HEK293 (cell line): ENCODE measurements around the gene KDF1.
A peak's percentile ranks its signal among the peaks of the same experiment; 100 is the strongest.

ENCODE experiments used
- CTCF ChIA-PET: fragments of 350-600 bp; formaldehyde crosslinking; extraction: SDS; loops from one replicate; lab custom pipeline; 2021; ENCODE audit warnings: antibody characterized with exemption; lab: Yijun Ruan, JAX
- POLR2A ChIA-PET: fragments of 300-600 bp; formaldehyde crosslinking; extraction: SDS; loops from one replicate; lab custom pipeline; 2020; ENCODE audit warnings: antibody characterized with exemption, inconsistent platforms; lab: Yijun Ruan, JAX
- H3K27ac ChIP-seq: fragments of 200-500 bp; sonication (Bioruptor generic); 2 replicates; pipeline ENCODE4 v1.5.1; 2014; ENCODE audit warnings: low read depth, low read length, control low read depth, inconsistent platforms; ENCODE audit errors: extremely low read depth
- H3K36me3 ChIP-seq, 2 experiments: fragments of 200-500 bp in 1 of 2; sonication (Bioruptor generic) in 1 of 2; 1 replicate in 1 of 2; 2 replicates in 1 of 2; pipeline ENCODE4 v1.5.1; 2014 to 2017; ENCODE audit warnings: inconsistent platforms in 2 of 2, low read length in 2 of 2; ENCODE audit not compliant: control insufficient read depth in 2 of 2, insufficient read depth in 1 of 2
- H3K4me1 ChIP-seq: fragments of 200-500 bp; sonication (Bioruptor generic); 2 replicates; pipeline ENCODE4 v1.5.1; 2014; ENCODE audit warnings: mild to moderate bottlenecking, low read length, inconsistent platforms; ENCODE audit not compliant: control insufficient read depth, insufficient read depth
- H3K4me3 ChIP-seq: 2 replicates; pipeline ENCODE4 v1.5.1; 2011; ENCODE audit warnings: low read depth, mild to moderate bottlenecking, control low read depth, low read length, moderate library complexity
- H3K9me3 ChIP-seq: fragments of 200-500 bp; sonication (Bioruptor generic); 2 replicates; pipeline ENCODE4 v1.5.1; 2014; ENCODE audit warnings: low read depth, low read length, inconsistent platforms; ENCODE audit not compliant: control insufficient read depth, insufficient read depth
- HOXD13 ChIP-seq: sonication (generic); formaldehyde crosslinking; IDR thresholded peaks from 2 replicates; pipeline ENCODE4 v1.8.0; 2022; ENCODE audit warnings: missing genetic modification reagents, borderline replicate concordance
- OVOL3 ChIP-seq: fragments of 450-650 bp; formaldehyde crosslinking; IDR thresholded peaks from 2 replicates; pipeline ENCODE4 v1.5.1; 2016; ENCODE audit warnings: missing biosample characterization, missing genetic modification characterization
- PRDM2 ChIP-seq: fragments of 450-650 bp; formaldehyde crosslinking; IDR thresholded peaks from 2 replicates; pipeline ENCODE4 v1.5.1; 2016; ENCODE audit warnings: missing biosample characterization, missing genetic modification characterization, borderline replicate concordance
- REPIN1 ChIP-seq: fragments of 450-650 bp; formaldehyde crosslinking; IDR thresholded peaks from 2 replicates; pipeline ENCODE4 v1.5.1; 2017; ENCODE audit warnings: missing biosample characterization, missing genetic modification characterization, low read depth
- ZIC2 ChIP-seq: fragments of 450-650 bp; formaldehyde crosslinking; IDR thresholded peaks from 2 replicates; pipeline ENCODE4 v1.5.1; 2016; ENCODE audit warnings: missing biosample characterization, missing genetic modification characterization
- ZNF114 ChIP-seq: fragments of 450-650 bp; formaldehyde crosslinking; IDR thresholded peaks from 2 replicates; pipeline ENCODE4 v1.5.0; 2017; ENCODE audit warnings: missing biosample characterization, missing genetic modification characterization
- ZNF138 ChIP-seq: fragments of 450-650 bp; formaldehyde crosslinking; IDR thresholded peaks from 2 replicates; pipeline ENCODE4 v1.5.1; 2016; ENCODE audit warnings: missing biosample characterization, missing genetic modification characterization, borderline replicate concordance
- ZNF157 ChIP-seq: fragments of 450-650 bp; formaldehyde crosslinking; IDR thresholded peaks from 2 replicates; pipeline ENCODE4 v1.5.1; 2016; ENCODE audit warnings: missing biosample characterization, missing genetic modification characterization
- ZNF221 ChIP-seq: fragments of 450-650 bp; formaldehyde crosslinking; IDR thresholded peaks from 2 replicates; pipeline ENCODE4 v1.5.1; 2017; ENCODE audit warnings: missing biosample characterization, missing genetic modification characterization, borderline replicate concordance
- ZNF600 ChIP-seq: fragments of 450-650 bp; formaldehyde crosslinking; IDR thresholded peaks from 2 replicates; pipeline ENCODE4 v1.5.1; 2016; ENCODE audit warnings: missing biosample characterization, missing genetic modification characterization
- ZNF639 ChIP-seq: fragments of 450-650 bp; formaldehyde crosslinking; IDR thresholded peaks from 2 replicates; pipeline ENCODE4 v1.5.1; 2016; ENCODE audit warnings: missing biosample characterization, missing genetic modification characterization
- ZNF660 ChIP-seq: fragments of 450-650 bp; IDR thresholded peaks from 2 replicates; pipeline ENCODE4 v1.5.1; 2018; ENCODE audit warnings: missing biosample characterization, mild to moderate bottlenecking, missing genetic modification characterization
- ZNF701 ChIP-seq: fragments of 450-650 bp; formaldehyde crosslinking; IDR thresholded peaks from 2 replicates; pipeline ENCODE4 v1.5.1; 2016; ENCODE audit warnings: missing biosample characterization, missing genetic modification characterization
- ZNF837 ChIP-seq: fragments of 450-650 bp; formaldehyde crosslinking; IDR thresholded peaks from 2 replicates; pipeline ENCODE4 v1.5.1; 2016; ENCODE audit warnings: missing biosample characterization, missing genetic modification characterization
- ZSCAN5A ChIP-seq: fragments of 450-650 bp; formaldehyde crosslinking; IDR thresholded peaks from 2 replicates; pipeline ENCODE4 v1.5.1; 2016; ENCODE audit warnings: missing biosample characterization, missing genetic modification characterization

Gene KDF1

GRCh38 chr1:26951216-26951615 is 9.1 kb downstream of the KDF1 start:
- no peak overlapping the region for H3K27ac ChIP-seq
- no peaks in the 10 kb centered on the region for H3K9me3 ChIP-seq
- no peaks in the 10 kb centered on the region for H3K4me1 ChIP-seq
- peaks cover 5 to 17% of the 10 kb centered on the region in 2 experiments; a peak in 2 of 3 replicates for H3K36me3 ChIP-seq
- H3K4me3 ChIP-seq, result no peak overlapping the region
- ChIA-PET POLR2A (no interaction called here), CTCF (no interaction called here)
- TF ChIP-seq OVOL3, result no peak
- no peak for TF ChIP-seq ZNF221 (tag by site-specific recombination)
- TF ChIP-seq PRDM2, result no peak

- CTCF ChIA-PET, result no interaction called here
- Histone ChIP-seq H3K4me3 (no peak overlapping the region), H3K4me1 (no peaks in the 10 kb centered on the region), H3K36me3 (peaks cover 5 to 23% of the 10 kb centered on the region in 2 experiments; a peak in 2 of 3 replicates)
- POLR2A ChIA-PET, result interaction anchor here (0.6 kb wide), 2 partner anchors 83 to 371 kb away, joined by 7 to 8 read pairs; no protein-coding TSS in a partner anchor
- TF ChIP-seq ZNF114 (tag by site-specific recombination), result no peak
- no peak for TF ChIP-seq ZSCAN5A (tag by site-specific recombination)
- no peak for TF ChIP-seq ZNF639 (tag by site-specific recombination)
- no peak for TF ChIP-seq ZNF660 (tag by site-specific recombination)
- TF ChIP-seq REPIN1 (tag by site-specific recombination), result no peak
- no peak for TF ChIP-seq ZNF701 (tag by site-specific recombination)
- TF ChIP-seq ZNF837 (tag by site-specific recombination), result no peak
- TF ChIP-seq, all 188 proteins: peak for 0
- Histone ChIP-seq H3K9me3 (no peaks in the 10 kb centered on the region), H3K27ac (no peak overlapping the region)
These were observed 9.7 kb downstream of the KDF1 start for GRCh38 chr1:26950602-26951001.

GRCh38 chr1:26949926-26950319 is 10.3 kb downstream of the KDF1 start:
- Histone ChIP-seq H3K36me3 (peaks cover 7 to 30% of the 10 kb centered on the region in 2 experiments; a peak in 2 of 3 replicates), H3K4me1 (no peaks in the 10 kb centered on the region), H3K27ac (no peak overlapping the region), H3K9me3 (no peaks in the 10 kb centered on the region), H3K4me3 (no peak overlapping the region)
- ChIA-PET POLR2A (interaction anchor here (0.6 kb wide), 2 partner anchors 82 to 371 kb away, joined by 7 to 8 read pairs; no protein-coding TSS in a partner anchor), CTCF (no interaction called here)
- TF ChIP-seq ZNF600 (tag by site-specific recombination) (no peak), HOXD13 (CRISPR knock-in tag) (peak; percentile 17; the same call in 1 of the 2 replicates), ZNF157 (tag by site-specific recombination) (peak; percentile 65), ZIC2 (peak; percentile 41), ZNF138 (tag by site-specific recombination) (no peak)
